Measurements from ENCODE around the gene SDF4.

The SDF4 gene

GRCh38 chr1:1210726-1211540 lies 20.9 kb downstream of the SDF4 start:
- DNase-seq: no peak

- DNase-seq: peak; percentile 42
Observed at GRCh38 chr1:1208713-1209433, 22.9 kb downstream of the SDF4 start.

DNA sequence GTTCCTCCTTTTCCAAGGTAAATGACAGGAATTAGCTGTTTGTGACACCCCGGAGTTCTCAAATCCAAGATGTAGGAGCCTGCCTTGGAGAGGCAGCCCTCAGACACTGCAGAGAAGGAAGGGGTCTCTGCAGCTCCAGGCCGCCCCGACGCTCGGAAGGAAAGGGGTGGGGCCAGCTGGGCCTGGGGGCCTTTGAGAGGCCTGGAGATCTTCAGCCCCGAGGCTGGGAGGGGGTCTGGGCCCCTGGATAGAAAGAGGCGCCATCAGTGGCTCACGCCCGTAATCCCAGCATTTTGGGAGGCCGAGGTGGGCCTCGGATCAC lies 24.3 kb downstream of the SDF4 start:
- peak; percentile 39 for DNase-seq

GRCh38 chr1:1206966-1207531 lies 24.8 kb downstream of the SDF4 start:
- peak; percentile 37 for DNase-seq

DNA sequence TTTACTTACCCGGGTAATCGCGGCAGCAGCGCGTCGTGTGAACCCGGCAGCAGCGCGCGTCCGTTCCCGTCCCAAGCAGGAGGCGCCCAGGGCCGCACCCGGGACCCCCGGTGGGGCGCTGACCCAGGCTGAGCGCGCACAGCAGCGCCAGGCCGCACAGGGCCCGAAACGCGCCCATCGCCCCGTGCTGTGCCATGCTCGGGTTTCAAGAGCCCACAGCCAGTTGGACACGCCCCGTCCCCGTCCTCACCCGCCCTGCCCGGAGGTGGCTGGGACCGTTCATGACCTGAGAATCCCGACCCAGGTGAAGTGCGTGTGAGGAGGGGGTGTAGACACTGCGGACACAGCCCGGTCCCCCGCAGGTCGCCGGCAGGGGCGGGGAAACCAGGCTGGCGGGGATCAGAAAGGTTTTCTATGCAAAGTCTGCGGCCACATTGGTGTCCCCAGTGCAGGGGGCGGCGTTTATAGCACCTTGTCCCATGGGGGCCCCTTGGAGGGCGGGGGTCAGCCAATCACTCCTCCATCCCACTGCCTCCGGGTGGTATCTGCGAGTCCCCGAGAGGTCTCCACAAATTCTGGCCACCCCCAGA lies 25.3 kb downstream of the SDF4 start, which contains the start of gene TNFRSF18:
Gene TNFRSF18, minus strand, starts transcription at position 217 of the 590 bp plus-strand sequence. Its CDS starts 21 bp downstream, at position 196.
- peak; percentile 77 for DNase-seq

DNA sequence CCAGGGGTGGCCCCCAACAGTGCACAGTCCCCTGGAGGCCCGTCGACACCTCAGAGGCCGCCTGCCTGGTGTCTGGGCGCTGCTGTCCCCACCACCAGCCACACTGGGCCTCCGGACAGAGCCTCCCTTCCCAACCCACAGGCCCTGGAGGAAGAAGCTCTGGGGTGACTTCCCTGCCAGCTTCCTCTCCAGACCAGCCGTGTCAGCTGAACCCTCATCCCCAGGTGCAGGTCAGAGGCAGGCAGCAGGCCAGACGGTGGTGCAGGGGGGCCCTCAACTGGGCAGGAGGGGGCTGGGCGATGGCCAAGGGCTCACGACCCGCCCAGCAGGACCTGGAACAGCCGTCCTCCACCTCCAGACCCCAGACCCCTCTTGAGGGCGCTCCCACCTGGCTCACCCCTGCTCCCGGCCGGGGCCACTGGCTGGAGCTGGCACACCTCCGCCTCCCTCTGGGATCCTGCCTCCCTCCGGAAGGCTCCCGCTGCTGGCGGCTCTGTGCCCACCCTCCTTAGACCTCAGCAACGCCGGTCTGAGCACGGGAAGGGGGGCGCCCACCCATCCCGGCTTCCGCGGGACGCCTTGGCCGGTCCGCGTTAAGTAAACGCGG lies 25.9 kb downstream of the SDF4 start:
- peak; percentile 32 for DNase-seq

- DNase-seq: no peak
Observed at GRCh38 chr1:1204998-1205768, 26.6 kb downstream of the SDF4 start.

DNA sequence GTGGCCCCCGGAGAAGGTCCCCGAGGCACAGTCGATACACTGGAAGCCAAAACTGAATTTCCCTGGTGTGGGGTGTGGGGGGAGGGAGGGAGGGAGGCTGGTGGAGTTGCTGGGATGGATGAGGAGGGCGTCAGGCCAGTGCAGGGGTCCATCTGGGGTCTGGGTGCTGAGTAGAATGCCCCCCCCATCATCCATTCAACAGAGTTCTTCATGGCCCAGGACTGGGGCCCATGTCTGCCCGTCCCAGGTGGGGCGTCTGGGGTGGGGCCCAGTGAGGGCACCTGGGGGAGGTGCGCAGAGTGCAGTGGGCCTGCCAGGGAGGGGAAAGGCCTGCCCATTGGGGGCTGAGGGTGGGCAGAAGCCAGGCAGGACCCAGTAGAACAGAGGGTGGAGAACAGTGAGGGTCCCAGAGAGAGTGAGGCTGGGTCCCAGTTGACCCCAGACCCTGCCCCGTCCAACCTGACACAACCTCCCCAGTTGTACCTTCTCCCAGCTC lies 27.3 kb downstream of the SDF4 start:
- no peak for DNase-seq

DNA sequence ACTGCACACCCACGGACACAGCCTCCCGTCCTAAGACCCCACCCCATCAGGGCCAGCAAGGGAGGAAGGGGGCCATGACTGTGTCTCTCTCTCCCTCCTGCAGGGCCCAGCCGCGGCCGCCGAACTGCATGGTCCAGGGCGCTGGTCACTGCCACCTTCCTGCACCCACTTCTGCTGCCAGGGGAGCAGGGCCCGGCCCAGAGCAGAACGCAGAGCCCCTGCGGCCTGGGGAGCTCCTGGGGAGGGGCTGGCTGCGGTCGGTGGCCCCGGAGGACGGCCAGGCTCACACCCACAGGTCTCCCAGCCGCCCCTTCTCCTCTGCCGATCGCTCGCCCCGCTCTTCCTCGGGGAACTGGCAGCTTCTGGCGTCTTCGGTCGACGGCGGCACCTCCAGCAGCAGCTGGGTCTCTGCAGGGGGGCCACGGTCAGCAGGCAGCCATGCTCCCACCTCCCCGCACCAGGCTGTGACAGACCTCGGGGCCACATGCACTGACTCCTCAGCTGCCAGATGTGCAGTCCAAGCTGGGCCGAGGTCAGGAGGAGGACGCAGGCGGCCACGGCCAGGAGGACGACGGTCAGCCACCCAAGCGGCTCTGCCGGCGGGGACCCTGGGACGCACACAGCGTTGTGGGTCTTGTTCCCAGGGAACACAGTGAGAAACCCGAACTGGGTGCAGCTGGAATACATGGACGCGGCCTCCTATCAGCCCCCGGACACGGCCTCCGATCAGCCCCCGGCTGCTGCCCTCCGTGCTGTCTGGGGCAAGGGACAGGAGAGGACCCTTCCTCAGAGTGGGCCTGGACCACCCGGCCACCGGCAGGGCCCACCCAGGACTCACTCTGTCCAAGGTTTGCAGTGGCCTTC lies 28.0 kb downstream of the SDF4 start:
- no peak for DNase-seq

DNA sequence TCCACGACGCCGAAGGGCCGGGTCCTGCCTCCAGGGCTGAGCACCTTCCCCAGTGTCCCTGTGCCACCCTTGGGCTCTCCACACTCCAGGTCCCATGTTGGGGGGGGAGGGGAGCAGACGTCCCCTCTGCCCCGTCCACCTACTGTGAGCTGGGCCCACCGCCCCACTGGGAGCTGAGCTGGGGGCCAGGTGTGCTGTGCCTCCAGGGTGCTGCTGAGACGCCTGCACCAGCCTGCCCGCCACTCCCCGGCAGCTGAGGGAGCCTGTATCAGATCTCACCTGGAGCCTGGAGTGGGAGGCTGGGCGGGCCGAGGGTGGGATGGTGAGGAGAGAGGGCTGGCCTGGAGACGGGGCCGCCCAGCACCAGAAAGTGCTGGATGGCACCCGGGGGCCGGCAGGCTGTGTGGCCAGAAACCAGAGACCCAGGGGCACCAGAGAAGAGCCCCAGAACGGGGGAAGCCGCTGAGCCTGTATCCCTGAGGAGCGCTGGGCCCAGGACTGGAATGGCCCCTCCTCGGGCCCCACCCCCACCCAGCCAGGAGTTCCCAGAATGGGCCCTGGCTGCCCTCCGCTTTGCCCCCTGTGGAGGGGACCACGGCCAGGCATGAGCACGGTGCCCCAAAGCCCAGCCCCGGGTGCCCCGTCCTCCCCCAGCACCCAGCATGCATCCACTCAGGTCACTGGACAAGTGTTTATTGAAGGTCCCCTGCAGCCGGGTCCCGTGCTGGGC lies 28.8 kb downstream of the SDF4 start:
- no peak for DNase-seq

DNA sequence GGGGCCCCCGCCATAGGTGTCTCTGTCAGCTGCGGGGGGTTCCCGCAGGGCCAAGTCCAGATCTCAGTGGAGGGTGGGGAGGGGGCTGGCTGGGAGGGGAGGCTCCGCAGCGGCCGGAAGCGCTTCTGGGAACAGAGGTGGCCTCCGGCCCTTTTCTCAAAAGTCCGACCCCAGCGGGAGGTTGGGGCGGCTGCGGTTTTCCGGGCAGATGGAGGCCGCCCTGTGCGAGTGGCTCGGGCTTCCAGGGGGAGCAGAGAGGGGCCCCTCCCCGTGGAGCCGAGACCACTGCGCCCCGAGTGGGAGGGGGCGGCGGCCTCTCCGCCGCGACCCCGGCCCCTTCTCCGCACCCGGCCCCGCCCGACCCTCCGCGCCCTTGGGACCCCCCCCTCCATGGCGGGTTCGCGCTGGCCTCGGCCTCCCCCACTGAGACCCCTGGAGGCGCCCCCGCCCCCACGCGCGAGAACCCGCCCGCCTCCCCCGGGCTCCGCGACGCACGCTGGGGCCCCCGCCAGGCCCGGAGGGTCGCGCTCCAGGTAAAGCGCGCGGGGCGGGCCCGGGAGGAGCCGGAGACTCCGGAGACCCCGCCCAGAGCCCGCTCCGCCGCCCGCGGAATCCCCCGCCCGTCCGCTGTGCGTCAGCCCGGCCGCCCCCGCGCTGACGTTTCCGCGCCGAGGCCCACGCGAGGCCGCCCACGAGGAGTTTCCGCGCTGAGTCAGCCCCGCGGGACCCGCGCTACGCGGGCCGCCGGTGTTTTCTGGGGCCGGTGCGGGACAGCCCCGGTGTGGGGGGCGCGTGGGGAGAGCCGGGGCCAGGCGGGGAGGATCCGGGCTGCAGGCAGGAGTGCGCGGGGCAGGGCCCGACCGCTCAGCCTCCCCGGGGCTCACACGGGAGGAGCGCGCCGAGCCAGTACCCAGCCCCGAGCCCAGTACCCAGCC lies 30.7 kb downstream of the SDF4 start:
- peak; percentile 75 for DNase-seq

- peak; percentile 37 for DNase-seq
Observed at GRCh38 chr1:1199961-1200875, 31.6 kb downstream of the SDF4 start.

DNA sequence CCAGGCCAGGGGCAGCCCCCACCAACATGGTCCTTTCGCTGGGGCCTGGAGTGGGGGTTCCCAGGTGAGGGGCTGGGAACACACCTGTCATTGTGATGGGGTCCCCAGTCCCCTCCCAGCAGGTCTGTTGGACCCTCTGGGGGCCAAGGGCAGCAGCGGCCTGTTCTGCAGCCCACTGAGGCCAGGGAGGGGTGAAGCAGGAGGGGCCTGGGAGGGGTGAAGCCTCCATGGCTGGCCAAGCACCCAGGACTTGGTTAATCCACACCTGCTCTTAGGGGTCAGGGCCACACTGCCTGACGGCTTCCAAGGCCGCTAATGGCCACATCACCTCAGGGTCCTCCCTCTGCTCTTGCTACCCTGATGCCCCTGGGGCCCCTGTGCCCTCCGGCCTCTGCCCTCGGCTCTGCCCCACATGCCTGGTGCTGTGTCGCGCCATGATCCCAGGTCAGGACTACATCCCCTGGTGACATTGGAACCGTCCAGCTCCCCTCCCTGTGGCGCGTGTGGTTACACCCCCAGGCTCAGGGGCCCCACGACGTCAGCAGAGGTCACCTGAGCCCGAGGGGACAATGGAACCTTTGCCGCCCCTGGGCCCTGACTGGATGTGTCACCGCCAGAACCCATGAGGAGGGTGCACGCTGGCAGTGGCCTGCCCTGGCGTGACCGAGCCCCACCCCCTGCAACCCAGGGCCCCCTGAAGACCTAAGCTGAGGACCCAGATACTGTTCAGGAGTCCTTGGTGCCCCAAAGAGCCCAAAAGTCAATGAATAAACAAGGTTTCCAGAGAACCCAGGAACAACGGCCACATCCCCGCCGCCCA lies 32.5 kb downstream of the SDF4 start:
- peak; percentile 41 for DNase-seq

DNA sequence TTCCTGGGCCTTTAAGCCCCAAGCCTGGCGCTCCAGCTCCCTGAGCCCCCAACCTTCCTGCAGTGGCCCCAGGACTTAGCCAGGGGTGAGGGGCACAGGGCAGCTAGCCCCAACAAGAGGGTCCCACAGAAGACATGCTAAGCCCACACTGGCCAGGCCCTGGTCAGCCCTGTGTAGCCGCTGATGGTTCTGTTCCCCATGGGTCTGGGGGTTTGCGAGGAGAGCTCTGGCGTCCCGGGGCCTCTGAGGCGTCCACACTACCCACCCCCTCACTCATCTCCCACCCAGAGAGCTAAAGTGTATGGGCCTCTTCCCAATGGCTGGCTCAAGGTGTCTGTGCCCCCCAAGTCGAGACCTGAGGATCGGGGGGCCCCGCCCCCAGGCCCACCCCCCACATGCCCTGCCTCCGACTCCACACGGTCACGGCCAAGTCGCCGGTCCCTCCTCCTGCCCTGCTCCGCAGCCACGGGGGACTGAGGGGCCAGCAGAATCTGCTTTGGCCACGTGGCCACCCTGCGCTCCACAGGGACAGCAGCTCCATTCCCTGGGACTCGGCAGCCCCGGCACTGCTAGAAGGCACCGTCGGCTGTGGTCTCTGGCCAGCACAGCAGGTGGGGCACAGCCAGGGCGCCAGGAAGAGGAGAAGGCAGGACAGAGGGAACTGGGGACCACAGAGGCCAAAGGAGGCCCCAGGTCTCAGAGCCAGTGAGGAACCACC lies 33.2 kb downstream of the SDF4 start:
- peak; percentile 53 for DNase-seq

DNA sequence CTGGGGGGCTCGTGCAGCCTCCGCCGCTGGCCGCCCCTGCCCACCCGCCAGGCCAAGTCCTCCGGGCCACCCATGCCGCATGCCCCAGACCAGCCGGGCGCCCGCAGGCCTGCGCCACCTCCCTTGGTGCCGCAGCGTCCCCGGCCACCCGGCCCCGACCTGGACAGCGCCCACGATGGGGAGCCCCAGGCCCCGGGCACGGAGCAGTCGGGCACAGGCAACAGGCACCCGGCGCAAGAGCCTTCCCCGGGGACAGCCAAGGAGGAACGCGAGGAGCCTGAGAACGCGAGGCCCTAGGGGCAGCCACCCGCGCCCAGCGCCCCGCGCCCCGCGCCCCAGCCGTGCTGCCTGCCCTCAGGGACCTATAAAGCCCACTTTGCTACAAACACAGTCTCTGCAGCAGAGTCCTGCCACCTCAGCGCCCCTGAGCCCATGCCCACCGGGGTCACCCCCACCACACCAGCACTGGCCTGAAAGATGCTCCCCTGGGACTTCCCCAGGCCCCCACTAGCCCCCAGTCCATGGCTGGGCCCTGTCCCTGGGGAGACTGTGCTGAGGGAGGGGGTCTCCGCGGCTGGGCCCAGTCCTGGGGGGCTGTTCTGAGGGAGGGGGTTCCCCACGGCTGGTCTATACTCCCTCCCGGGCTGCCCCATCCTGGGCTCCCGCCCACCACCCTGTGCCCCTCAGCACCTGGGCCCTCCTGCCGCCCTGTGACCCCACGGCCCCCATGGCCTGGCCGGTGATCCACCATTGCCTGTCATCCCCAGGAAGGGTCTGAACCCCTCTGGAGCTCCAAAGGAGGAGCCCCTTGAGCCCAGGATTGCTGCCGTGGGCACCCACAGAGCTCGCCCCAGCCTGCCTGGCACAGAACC lies 34.0 kb downstream of the SDF4 start:
- no peak for DNase-seq

- no peak for DNase-seq
Observed at GRCh38 chr1:1197188-1197500, 34.7 kb downstream of the SDF4 start.
